Body of pancreas (tissue), 4 donors: ENCODE data around the gene BMAL1.

Experiments
- POLR2A ChIP-seq, 3 donors: fragments of 450-650 bp; IDR thresholded peaks; one replicate each; pipeline ENCODE4 v1.6.1; 2016; ENCODE audit warnings: antibody characterized with exemption in 3 of 3, mild to moderate bottlenecking in 2 of 3
- TF ChIP-seq, protein P1 (sequence below), 7 experiments: fragments of 450-650 bp in 4 of 7; fragments of 200-600 bp in 3 of 7; sonication (generic) in 3 of 7; IDR thresholded peaks; one replicate each; pipeline ENCODE4 v1.5.1; 2016 to 2019; ENCODE audit warnings: antibody characterized with exemption in 7 of 7

DNA sequence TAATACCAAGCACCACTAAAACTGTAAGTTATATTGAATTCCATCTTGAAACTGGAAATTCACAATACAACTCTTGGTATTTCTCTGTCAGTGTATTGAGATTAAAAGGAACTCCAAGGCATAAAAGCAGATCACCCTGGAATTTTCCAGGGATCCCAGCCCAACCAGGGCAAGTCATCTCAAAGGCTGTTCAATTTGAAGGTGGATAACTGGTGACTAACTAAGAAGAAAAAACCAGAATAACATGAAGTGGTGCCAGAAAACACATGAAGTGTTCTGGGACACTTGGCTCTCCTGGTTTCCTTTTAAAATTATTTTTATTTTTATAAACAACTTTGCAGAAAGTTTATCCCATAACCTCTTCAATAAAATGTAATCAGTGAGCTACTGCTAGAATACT is 7.8 kb upstream of the BMAL1 start:
- TF ChIP-seq, protein P1, sequence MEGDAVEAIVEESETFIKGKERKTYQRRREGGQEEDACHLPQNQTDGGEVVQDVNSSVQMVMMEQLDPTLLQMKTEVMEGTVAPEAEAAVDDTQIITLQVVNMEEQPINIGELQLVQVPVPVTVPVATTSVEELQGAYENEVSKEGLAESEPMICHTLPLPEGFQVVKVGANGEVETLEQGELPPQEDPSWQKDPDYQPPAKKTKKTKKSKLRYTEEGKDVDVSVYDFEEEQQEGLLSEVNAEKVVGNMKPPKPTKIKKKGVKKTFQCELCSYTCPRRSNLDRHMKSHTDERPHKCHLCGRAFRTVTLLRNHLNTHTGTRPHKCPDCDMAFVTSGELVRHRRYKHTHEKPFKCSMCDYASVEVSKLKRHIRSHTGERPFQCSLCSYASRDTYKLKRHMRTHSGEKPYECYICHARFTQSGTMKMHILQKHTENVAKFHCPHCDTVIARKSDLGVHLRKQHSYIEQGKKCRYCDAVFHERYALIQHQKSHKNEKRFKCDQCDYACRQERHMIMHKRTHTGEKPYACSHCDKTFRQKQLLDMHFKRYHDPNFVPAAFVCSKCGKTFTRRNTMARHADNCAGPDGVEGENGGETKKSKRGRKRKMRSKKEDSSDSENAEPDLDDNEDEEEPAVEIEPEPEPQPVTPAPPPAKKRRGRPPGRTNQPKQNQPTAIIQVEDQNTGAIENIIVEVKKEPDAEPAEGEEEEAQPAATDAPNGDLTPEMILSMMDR (IDR thresholded peaks at IDR 0.05): no peak
- no peak for TF ChIP-seq POLR2A (IDR thresholded peaks at IDR 0.05)
